Colonic mucosa (tissue), 4 donors: ENCODE data around the gene SPINK5. TPM values are rescaled to one million over a fixed set of nuclear protein-coding genes. Genes with fewer than 3 reads are reported as not detected.

Experiments used
- DNase-seq: peaks from one replicate; pipeline ENCODE4 v3.0.0-alpha.2; 2020
- H3K27ac ChIP-seq: fragments of 200-600 bp; one replicate; pipeline ENCODE4 v1.8.0; 2021
- H3K27me3 ChIP-seq: fragments of 200-600 bp; one replicate; pipeline ENCODE4 v1.8.0; 2021
- H3K36me3 ChIP-seq: fragments of 200-600 bp; one replicate; pipeline ENCODE4 v1.8.0; 2021
- H3K4me1 ChIP-seq: fragments of 200-600 bp; one replicate; pipeline ENCODE4 v1.8.0; 2021; ENCODE audit warnings: mild to moderate bottlenecking
- H3K4me3 ChIP-seq: fragments of 200-600 bp; one replicate; pipeline ENCODE4 v1.8.0; 2021
- H3K9ac ChIP-seq, 2 donors: one replicate each; pipeline ENCODE4 v1.7.0; 2013; ENCODE audit warnings: control low read depth in 2 of 2, low read depth in 2 of 2, low read length in 2 of 2
- H3K9me3 ChIP-seq: fragments of 200-600 bp; one replicate; pipeline ENCODE4 v1.8.0; 2021
- CTCF ChIP-seq: fragments of 200-600 bp; IDR thresholded peaks from one replicate; pipeline ENCODE4 v1.8.0; 2022; ENCODE audit warnings: antibody characterized with exemption, mild to moderate bottlenecking
- intact Hi-C: fragments of 100-400 bp; cut with DNase I; formaldehyde crosslinking; loops from one replicate; pipeline ENCODE4 v1.14.1; 2022
- total RNA-seq, 2 donors: library from RNA; stranded (reverse); fragmentation: NEBNext Ultra II Directional in 1 of 2; extraction: Animal tissue kit (Norgen Biotek cat#: 25700) in 1 of 2; gene quantifications; one replicate each; pipeline ENCODE4 v1.2.1, GENCODE V29; 2021
- donor health status: healthy.
- donor health status: DM: no; HTN: no; CAD: no.
- donor health status: DM: no; HTN: no; CAD: no.

Gene SPINK5
- total RNA-seq, 2 donors from 2014 or later: 25.6 to 29.0 TPM

- Histone ChIP-seq H3K9ac (no peak overlapping the region), H3K27ac (no peak overlapping the region), H3K4me3 (no peak overlapping the region), H3K27me3 (no peaks in the 10 kb centered on the region), H3K9me3 (no peaks in the 10 kb centered on the region), H3K36me3 (no peaks in the 10 kb centered on the region), H3K4me1 (no peaks in the 10 kb centered on the region)
- DNase-seq: no peak
- TF ChIP-seq CTCF: no peak
- intact Hi-C loops: no loop called here
Observed at GRCh38 chr5:148085310-148085709, 21.5 kb downstream of the SPINK5 start.

GRCh38 chr5:148085977-148086705, 22.4 kb downstream of the SPINK5 start:
- Histone ChIP-seq H3K9ac (no peak overlapping the region), H3K9me3 (no peaks in the 10 kb centered on the region), H3K27ac (no peak overlapping the region), H3K4me3 (no peak overlapping the region), H3K4me1 (no peaks in the 10 kb centered on the region), H3K27me3 (no peaks in the 10 kb centered on the region), H3K36me3 (no peaks in the 10 kb centered on the region)
- TF ChIP-seq CTCF: no peak
- no peak for DNase-seq
- intact Hi-C loops: no loop called here

GRCh38 chr5:148090146-148090772, 26.5 kb downstream of the SPINK5 start:
- H3K4me3 ChIP-seq: no peak overlapping the region
- no peaks in the 10 kb centered on the region for H3K9me3 ChIP-seq
- peak overlapping the region; percentile 58 for H3K27ac ChIP-seq
- H3K4me1 ChIP-seq: no peaks in the 10 kb centered on the region
- TF ChIP-seq CTCF: no peak
- H3K36me3 ChIP-seq: no peaks in the 10 kb centered on the region
- intact Hi-C loops: no loop called here
- peak overlapping the region in 1 of 2 donors; percentile 13 for H3K9ac ChIP-seq
- no peaks in the 10 kb centered on the region for H3K27me3 ChIP-seq
- DNase-seq: no peak

- H3K27me3 ChIP-seq: no peaks in the 10 kb centered on the region
- peak overlapping the region in 1 of 2 donors; percentile 13 for H3K9ac ChIP-seq
- no peaks in the 10 kb centered on the region for H3K4me1 ChIP-seq
- peak overlapping the region; percentile 58 for H3K27ac ChIP-seq
- intact Hi-C loops: no loop called here
- DNase-seq: no peak
- no peak overlapping the region for H3K4me3 ChIP-seq
- TF ChIP-seq CTCF: no peak
- H3K36me3 ChIP-seq: no peaks in the 10 kb centered on the region
- H3K9me3 ChIP-seq: no peaks in the 10 kb centered on the region
Observed at GRCh38 chr5:148090773-148091250, 27.0 kb downstream of the SPINK5 start.

GRCh38 chr5:148091991-148092964, 28.5 kb downstream of the SPINK5 start:
- H3K9me3 ChIP-seq: no peaks in the 10 kb centered on the region
- H3K27ac ChIP-seq: peak overlapping the region; percentile 58
- intact Hi-C loops: no loop called here
- no peaks in the 10 kb centered on the region for H3K27me3 ChIP-seq
- H3K4me3 ChIP-seq: no peak overlapping the region
- H3K4me1 ChIP-seq: no peaks in the 10 kb centered on the region
- no peak for TF ChIP-seq CTCF
- no peaks in the 10 kb centered on the region for H3K36me3 ChIP-seq
- H3K9ac ChIP-seq: no peak overlapping the region
- DNase-seq: no peak
